ENCODE measurements around the gene BMP6. TPM values are rescaled to one million over a fixed set of nuclear protein-coding genes. Genes with fewer than 3 reads are reported as not detected.

Gene BMP6
- total and polyA plus RNA-seq, 2 experiments from 2014 or later, result 1.3 to 10.3 TPM

DNA sequence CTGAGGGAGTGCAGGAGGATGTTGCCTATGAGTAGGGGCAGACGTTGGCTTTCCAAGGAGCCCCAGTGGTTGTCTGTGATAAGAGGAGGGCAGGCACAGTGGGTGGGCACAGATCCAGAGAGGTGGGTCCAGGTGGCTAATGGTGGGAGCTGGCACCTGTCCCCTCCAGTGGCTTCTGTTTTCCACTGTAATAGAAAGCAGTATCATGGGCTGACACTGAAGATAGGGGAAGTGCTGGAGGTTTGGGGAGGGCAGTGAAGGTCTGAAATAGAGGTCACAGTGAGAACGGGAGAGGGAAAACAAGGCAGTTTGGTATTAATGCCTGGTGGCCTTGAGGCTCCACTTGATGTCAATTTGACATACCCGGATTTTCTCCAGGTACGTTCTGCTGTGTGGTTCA is 195.1 kb downstream of the BMP6 start:
- H3K27me3 ChIP-seq (replicated peaks; ENCODE audit: insufficient read depth), result no peaks in the 10 kb centered on the region
- in situ Hi-C loops (cut with MboI), result no loop called here
- WGBS, 2 experiments (ENCODE audit: low coverage in 1 of 2, low lambda C conversion rate in 2 of 2, missing lambda C conversion rate in 2 of 2), result 90% methylated on average over 4 of the region's 4 CpGs

DNA sequence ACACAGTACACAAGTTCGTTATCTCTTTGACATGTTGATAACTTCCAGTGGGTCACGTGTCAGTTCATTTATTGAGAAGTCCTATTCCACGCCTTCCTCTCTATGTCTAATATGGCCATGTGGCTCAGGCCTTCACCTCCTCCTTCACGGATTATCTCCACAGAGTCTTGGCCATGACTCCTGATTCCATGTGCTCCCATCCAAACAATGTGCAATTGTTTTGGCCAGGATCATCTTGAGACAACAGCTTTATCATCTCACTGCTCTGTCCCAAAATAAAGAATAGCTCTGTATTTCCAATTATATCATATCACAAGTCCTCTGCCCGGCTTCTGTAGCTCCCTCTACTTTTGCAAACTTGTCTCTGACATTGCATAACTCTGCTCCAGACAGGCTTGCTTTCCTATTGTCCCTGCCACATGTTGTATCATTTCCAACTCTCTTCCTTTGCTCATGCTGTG is 195.8 kb downstream of the BMP6 start:
- no peak overlapping the region for H3K4me2 ChIP-seq (ENCODE audit: unreplicated experiment)
- in situ Hi-C loops (cut with MboI), result no loop called here
- no peak overlapping the region for H3K27ac ChIP-seq
- DNase-seq, result no peak
- H3K27me3 ChIP-seq (replicated peaks; ENCODE audit: insufficient read depth), result no peaks in the 10 kb centered on the region
- no peaks in the 10 kb centered on the region for H3K9me3 ChIP-seq (ENCODE audit: low read depth)
- no peaks in the 10 kb centered on the region for H3K9me2 ChIP-seq (ENCODE audit: insufficient read depth)
- TF ChIP-seq EZH2 (IDR thresholded peaks at IDR 0.05; ENCODE audit: insufficient read depth, poor library complexity, severe bottlenecking), result no peak
- no peak for TF ChIP-seq EZH2phosphoT487 (IDR thresholded peaks at IDR 0.05; ENCODE audit: insufficient read depth, low read depth)
- no peaks in the 10 kb centered on the region for H3K36me3 ChIP-seq (ENCODE audit: low read depth)
- no peaks in the 10 kb centered on the region for H3F3A ChIP-seq (ENCODE audit: insufficient read depth)
- H3K4me3 ChIP-seq, result no peak overlapping the region
- H3K9ac ChIP-seq, result no peak overlapping the region
- 65% methylated on average over 5 of the region's 5 CpGs for WGBS, 2 experiments (ENCODE audit: low coverage in 1 of 2, low lambda C conversion rate in 2 of 2, missing lambda C conversion rate in 2 of 2)
- no peaks in the 10 kb centered on the region for H3K79me2 ChIP-seq (ENCODE audit: insufficient read depth)
- peaks cover 11% of the 10 kb centered on the region for H3K4me1 ChIP-seq (ENCODE audit: insufficient read depth)
- H4K20me1 ChIP-seq (ENCODE audit: insufficient read depth), result no peaks in the 10 kb centered on the region
- H2AFZ ChIP-seq, result no peak overlapping the region

More for the DNA sequence above, 195.1 kb downstream of the BMP6 start:
- no peaks in the 10 kb centered on the region for H4K20me1 ChIP-seq (ENCODE audit: insufficient read depth)
- H3K27ac ChIP-seq, result no peak overlapping the region
- H2AFZ ChIP-seq, result no peak overlapping the region
- no peaks in the 10 kb centered on the region for H3K36me3 ChIP-seq (ENCODE audit: low read depth)
- TF ChIP-seq EZH2 (IDR thresholded peaks at IDR 0.05; ENCODE audit: insufficient read depth, poor library complexity, severe bottlenecking) (no peak), EZH2phosphoT487 (IDR thresholded peaks at IDR 0.05; ENCODE audit: insufficient read depth, low read depth) (no peak)
- no peaks in the 10 kb centered on the region for H3K9me3 ChIP-seq (ENCODE audit: low read depth)
- H3K9me2 ChIP-seq (ENCODE audit: insufficient read depth), result no peaks in the 10 kb centered on the region
- no peak overlapping the region for H3K4me2 ChIP-seq (ENCODE audit: unreplicated experiment)
- 0 out of 2 replicates have a peak, but pooled peaks cover 2% of the 10 kb centered on the region for H3F3A ChIP-seq (ENCODE audit: insufficient read depth)
- no peak overlapping the region for H3K4me3 ChIP-seq
- H3K79me2 ChIP-seq (ENCODE audit: insufficient read depth), result no peaks in the 10 kb centered on the region
- peaks cover 12% of the 10 kb centered on the region for H3K4me1 ChIP-seq (ENCODE audit: insufficient read depth)
- no peak overlapping the region for H3K9ac ChIP-seq
- DNase-seq, result no peak

DNA sequence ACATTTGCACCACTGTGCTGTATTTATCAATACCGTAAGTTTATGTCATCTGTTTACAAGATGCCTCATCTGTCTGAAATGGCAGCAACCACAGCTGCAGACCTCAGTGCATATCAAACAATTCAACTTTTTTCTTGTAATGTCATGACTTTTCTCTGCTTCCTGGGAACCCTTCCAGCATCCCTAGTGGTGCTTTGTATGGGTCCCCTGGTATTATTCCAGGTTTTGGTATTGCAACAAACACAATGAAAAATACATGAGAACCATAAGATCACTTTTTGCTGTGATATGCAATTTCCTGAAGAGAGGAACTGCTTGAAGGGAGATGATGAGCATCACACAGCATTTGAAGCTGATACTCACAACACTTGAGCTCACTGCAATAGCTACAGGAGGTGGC is 196.7 kb downstream of the BMP6 start:
- DNase-seq, result peak; percentile 40
- Histone ChIP-seq H3K4me2 (ENCODE audit: unreplicated experiment) (no peak overlapping the region), H3K4me1 (ENCODE audit: insufficient read depth) (peaks cover 11% of the 10 kb centered on the region), H3K9me3 (ENCODE audit: low read depth) (no peaks in the 10 kb centered on the region), H3K36me3 (ENCODE audit: low read depth) (no peaks in the 10 kb centered on the region), H2AFZ (no peak overlapping the region), H3K27ac (no peak overlapping the region), H3K9me2 (ENCODE audit: insufficient read depth) (no peaks in the 10 kb centered on the region), H3K27me3 (replicated peaks; ENCODE audit: insufficient read depth) (no peaks in the 10 kb centered on the region), H3K4me3 (no peak overlapping the region), H3K9ac (no peak overlapping the region), H3K79me2 (ENCODE audit: insufficient read depth) (no peaks in the 10 kb centered on the region), H4K20me1 (ENCODE audit: insufficient read depth) (no peaks in the 10 kb centered on the region), H3F3A (ENCODE audit: insufficient read depth) (no peaks in the 10 kb centered on the region)
- no peak for TF ChIP-seq EZH2phosphoT487 (IDR thresholded peaks at IDR 0.05; ENCODE audit: insufficient read depth, low read depth)
- no peak for TF ChIP-seq EZH2 (IDR thresholded peaks at IDR 0.05; ENCODE audit: insufficient read depth, poor library complexity, severe bottlenecking)
- WGBS, 2 experiments (ENCODE audit: low coverage in 1 of 2, low lambda C conversion rate in 2 of 2, missing lambda C conversion rate in 2 of 2), result 73 to 84% methylated on average over 1 of the region's 1 CpG
- in situ Hi-C loops (cut with MboI), result no loop called here

DNA sequence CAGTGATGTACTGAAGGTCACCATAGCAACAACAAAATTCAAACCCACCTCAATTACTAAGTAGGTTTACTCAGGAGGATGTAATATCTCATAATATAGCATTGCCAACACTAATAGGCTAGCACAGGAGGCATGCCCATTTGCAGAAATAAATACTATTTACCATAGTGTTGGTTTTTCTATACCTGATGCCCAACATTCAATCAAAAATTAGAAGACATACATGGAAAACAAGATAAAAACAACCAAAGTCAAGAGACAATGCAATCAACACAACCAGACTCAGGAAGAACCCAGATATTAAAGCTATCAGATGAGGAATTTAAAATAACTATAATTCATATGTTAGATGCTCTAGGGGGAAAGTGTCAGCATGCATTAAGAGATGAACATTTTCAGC is 199.0 kb downstream of the BMP6 start:
- no peak for DNase-seq
- H4K20me1 ChIP-seq (ENCODE audit: insufficient read depth), result no peaks in the 10 kb centered on the region
- H3K4me3 ChIP-seq, result no peak overlapping the region
- no peaks in the 10 kb centered on the region for H3K27me3 ChIP-seq (replicated peaks; ENCODE audit: insufficient read depth)
- no peaks in the 10 kb centered on the region for H3K36me3 ChIP-seq (ENCODE audit: low read depth)
- no peaks in the 10 kb centered on the region for H3K79me2 ChIP-seq (ENCODE audit: insufficient read depth)
- H3K9me3 ChIP-seq (ENCODE audit: low read depth), result no peaks in the 10 kb centered on the region
- H2AFZ ChIP-seq, result no peak overlapping the region
- no peak overlapping the region for H3K27ac ChIP-seq
- in situ Hi-C loops (cut with MboI), result no loop called here
- H3K9ac ChIP-seq, result no peak overlapping the region
- H3F3A ChIP-seq (ENCODE audit: insufficient read depth), result no peaks in the 10 kb centered on the region
- TF ChIP-seq EZH2 (IDR thresholded peaks at IDR 0.05; ENCODE audit: insufficient read depth, poor library complexity, severe bottlenecking) (no peak), EZH2phosphoT487 (IDR thresholded peaks at IDR 0.05; ENCODE audit: insufficient read depth, low read depth) (no peak)
- peaks cover 8% of the 10 kb centered on the region for H3K4me1 ChIP-seq (ENCODE audit: insufficient read depth)
- H3K4me2 ChIP-seq (ENCODE audit: unreplicated experiment), result no peak overlapping the region
- H3K9me2 ChIP-seq (ENCODE audit: insufficient read depth), result no peaks in the 10 kb centered on the region

Other genes with a start within 250 kb of the BMP6 start
- gene DSP, start 184.4 kb upstream of the BMP6 start, total RNA-seq (2014; rRNA removed; shearing (Covaris generic)), result 108 and 110 TPM in 2 replicates
- 76.4 and 78.1 TPM in 2 replicates for gene DSP, start 184.4 kb upstream of the BMP6 start, polyA plus RNA-seq (2016; fragmentation: Nextera tagmentation; extraction: Ambion mirVana)
- 9.9 and 13.1 TPM in 2 replicates for gene SNRNP48, start 135.9 kb upstream of the BMP6 start, total RNA-seq (2014; rRNA removed; shearing (Covaris generic))
- gene SNRNP48, start 135.9 kb upstream of the BMP6 start, polyA plus RNA-seq (2016; fragmentation: Nextera tagmentation; extraction: Ambion mirVana), result 9.7 and 11.5 TPM in 2 replicates
- 471 and 498 TPM in 2 replicates for gene TXNDC5, start 184.7 kb downstream of the BMP6 start, total RNA-seq (2014; rRNA removed; shearing (Covaris generic))
- 237 and 292 TPM in 2 replicates for gene TXNDC5, start 184.7 kb downstream of the BMP6 start, polyA plus RNA-seq (2016; fragmentation: Nextera tagmentation; extraction: Ambion mirVana)